GM10847 (cell line): ENCODE data around the gene FTO.

Experiments
- POLR2A ChIP-seq: IDR thresholded peaks from 2 replicates; pipeline ENCODE4 v1.6.1; 2011; ENCODE audit not compliant: insufficient read length; ENCODE audit errors: extremely low read depth

The FTO gene

GRCh38 chr16:54165912-54166865, 462.2 kb downstream of the FTO start:
- no peak for TF ChIP-seq POLR2A

DNA sequence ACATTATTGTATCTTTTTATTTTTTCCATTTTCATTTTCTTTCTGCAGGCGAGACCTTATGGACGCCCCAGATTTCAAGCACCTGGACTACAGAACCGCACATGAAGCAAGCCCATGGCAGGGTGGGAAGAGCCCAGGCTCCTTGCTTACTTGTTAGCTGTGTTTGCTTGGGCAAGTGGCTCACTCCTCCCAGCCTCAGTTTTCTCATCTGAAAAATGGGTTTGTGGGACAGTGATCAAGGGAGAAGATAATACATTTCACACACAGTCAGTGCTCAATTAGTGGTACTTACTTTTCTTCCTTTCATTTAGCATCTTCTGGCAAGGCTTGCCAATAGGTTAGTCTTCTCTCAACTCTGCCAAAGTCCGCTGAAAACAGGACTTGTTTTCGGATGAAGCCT, 465.2 kb downstream of the FTO start:
- TF ChIP-seq POLR2A: no peak

- no peak for TF ChIP-seq POLR2A
These were observed 467.9 kb downstream of the FTO start for GRCh38 chr16:54171626-54172537.

DNA sequence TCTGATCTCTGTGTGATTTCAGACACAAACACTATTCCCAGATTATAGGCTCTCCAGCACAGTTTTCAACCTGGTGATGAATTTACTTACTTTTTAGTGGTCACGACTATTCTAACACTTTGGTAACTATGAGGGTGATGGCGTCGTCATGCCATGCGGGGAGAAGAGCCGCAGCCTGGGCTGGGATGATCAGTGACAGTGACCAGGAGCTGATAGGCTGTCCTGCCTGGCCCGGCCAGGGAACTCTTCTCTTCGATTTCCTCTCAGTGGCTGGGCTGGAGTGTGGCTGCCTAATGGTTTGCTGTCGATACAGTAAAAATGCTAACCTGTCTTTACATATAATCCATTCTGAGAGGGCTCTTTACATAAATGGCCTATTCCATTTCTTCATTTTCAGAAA, 469.5 kb downstream of the FTO start:
- no peak for TF ChIP-seq POLR2A

- TF ChIP-seq POLR2A: no peak
These were observed 470.2 kb downstream of the FTO start for GRCh38 chr16:54174201-54174600.

DNA sequence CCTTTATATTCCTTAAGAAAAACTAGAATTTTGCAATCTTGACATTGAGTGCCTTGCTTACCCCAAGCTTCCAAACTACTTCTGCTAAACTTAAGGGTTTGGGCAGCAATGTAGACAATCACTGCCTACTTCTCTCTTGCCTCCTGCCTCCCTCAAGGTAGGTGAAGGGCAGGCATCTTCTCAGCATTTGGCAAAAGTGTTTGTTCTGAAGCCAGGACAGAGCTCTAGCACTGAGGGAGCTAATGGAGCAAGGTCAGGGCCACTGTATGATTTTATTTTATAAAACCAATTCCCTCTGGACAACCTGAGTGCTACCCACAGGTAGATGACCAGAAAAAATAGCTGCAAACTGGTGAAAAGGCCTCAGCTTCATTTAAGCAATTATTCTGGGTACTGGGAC, 470.8 kb downstream of the FTO start:
- no peak for TF ChIP-seq POLR2A

GRCh38 chr16:54175169-54175551, 471.2 kb downstream of the FTO start:
- TF ChIP-seq POLR2A: no peak

GRCh38 chr16:54175552-54176375, 471.8 kb downstream of the FTO start:
- TF ChIP-seq POLR2A: no peak

GRCh38 chr16:54176376-54176901, 472.5 kb downstream of the FTO start:
- TF ChIP-seq POLR2A: no peak

DNA sequence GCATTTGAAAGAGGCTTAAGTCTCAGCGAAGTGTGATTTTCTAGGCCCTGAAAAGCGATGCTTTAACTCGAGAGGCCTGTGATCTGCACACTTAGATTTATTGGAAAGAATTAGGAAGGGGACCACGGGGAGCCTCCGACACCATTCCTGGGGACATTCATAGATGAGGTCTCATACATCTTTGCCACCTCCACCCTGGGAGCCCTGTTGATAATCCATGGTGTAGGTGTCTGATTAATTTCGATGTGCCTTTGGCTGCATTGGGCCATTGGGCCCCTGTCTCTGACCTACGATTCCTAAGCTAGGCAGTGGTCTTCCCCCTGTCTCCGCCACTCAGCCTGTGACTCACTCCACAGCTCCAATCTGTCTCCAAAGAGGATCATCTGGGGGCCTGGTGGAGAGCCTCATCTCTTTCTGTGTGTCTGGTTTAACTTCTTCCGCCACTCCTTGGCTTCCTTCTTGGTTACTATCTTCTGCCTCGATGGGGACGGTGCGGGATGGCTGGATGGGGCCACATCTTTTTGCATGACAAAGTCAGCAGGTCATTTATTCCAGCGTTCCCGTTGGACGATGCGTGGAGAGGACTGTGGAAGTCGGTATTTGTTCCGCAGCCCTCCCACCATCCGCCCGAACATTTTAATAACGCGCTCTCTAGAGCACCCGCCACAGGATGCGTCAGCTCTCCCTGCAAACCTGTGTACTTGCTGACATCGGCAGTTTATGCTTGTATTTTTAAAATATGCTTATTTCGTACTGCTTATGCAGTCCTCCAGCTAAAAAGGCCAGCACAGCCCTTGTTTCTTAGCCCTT, 473.3 kb downstream of the FTO start:
- TF ChIP-seq POLR2A: no peak

DNA sequence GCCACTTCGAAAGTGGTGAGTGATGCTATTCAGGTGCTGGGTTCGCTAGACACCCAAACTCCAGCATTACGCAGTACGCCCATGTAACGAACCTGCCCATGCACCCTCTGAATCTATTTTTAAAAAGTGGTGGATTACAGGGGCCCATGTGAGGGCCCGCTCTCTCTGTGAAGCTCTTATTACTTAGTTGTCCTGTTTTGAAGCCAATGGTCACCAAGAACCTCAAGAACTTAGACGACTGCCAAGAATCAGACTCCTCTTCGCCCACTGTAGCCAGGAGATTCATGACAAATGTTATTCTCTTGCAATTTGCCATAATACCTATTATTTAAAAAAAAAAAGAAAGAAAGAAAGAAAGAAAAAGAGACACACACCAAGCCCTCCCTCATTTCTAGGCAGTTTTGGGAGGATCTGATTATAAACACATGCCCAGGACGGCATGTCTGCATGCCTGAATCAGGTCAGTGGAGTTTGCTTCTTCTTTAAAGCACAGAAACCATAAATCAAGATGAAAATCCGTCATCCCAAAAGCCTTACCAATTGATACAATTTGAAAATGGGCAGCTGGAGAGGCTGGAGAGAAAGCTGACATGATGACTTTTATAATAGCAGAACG, 474.0 kb downstream of the FTO start:
- TF ChIP-seq POLR2A: no peak

GRCh38 chr16:54178478-54178976, 474.6 kb downstream of the FTO start:
- TF ChIP-seq POLR2A: no peak
